ENCODE measurements around the gene ARHGEF11. TPM values are rescaled to one million over a fixed set of nuclear protein-coding genes. Genes with fewer than 3 reads are reported as not detected.

The ARHGEF11 gene
- total RNA-seq, 2 experiments from 2014 or later = 14.5 to 20.5 TPM

DNA sequence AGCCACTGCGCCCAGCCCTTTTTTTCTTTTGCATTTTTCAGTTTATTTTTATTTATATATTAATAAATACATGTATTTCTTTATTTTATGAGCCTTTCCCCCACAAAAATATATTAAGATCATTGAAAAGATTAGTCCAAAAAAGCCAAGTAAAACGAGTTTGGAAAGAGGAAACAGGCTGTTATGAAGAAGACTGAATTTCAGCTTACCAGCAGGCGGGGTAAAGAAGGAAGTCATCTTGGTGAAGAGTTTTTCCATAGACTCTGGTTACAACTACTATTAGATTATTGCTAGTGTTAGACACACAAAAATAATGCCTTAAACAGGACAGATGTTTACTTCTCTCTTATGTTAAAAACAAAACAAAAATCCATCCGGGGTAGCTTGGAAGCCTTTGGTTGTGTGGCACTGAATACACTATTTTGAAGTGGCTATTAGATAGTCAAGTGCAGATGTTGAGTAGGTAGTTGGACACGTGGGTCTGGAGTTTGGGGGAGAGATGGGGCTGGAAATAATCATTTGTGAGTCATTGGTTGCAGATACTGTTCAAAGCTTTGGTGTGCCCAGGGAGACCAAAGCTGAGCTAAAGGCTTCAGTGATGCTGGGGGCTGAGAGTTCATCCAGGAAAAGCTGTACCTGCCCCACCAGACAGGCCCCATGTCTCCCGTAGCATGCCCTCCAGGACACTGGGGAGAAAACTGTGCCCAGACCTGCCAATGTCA is 133.8 kb downstream of the ARHGEF11 start:
- Mint-ChIP-seq H3K9me3 (no peaks in the 10 kb centered on the region), H3K4me1 (peaks cover 1% of the 10 kb centered on the region), H3K4me3 (no peak overlapping the region), H3K27ac (no peak overlapping the region), H3K36me3 (no peaks in the 10 kb centered on the region), H3K27me3 (peaks cover 23% of the 10 kb centered on the region)
- POLR2A ChIA-PET = no interaction called here
- ATAC-seq (ENCODE audit: low read depth) (no peak), DNase-seq (no peak)

DNA sequence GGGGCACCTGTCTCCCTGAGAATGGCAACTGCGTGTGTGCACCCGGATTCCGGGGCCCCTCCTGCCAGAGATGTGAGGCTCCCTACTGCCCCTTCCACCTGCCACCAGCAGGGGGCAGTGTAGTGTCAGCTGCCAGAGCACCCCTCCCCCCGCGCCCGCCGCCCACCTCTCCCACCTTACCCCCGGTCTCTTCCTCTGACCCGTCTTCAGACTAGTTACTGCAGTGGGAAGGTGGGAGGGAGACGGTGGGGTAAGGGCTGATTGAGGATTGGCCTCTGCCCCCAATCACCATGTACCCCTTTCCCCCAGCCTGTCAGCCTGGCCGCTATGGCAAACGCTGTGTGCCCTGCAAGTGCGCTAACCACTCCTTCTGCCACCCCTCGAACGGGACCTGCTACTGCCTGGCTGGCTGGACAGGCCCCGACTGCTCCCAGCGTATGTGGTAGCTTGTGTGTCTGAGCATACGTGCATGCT is 135.2 kb downstream of the ARHGEF11 start:
- Mint-ChIP-seq H3K4me1 (peaks cover 1% of the 10 kb centered on the region), H3K27me3 (peaks cover 14% of the 10 kb centered on the region), H3K36me3 (no peaks in the 10 kb centered on the region), H3K27ac (no peak overlapping the region), H3K9me3 (no peaks in the 10 kb centered on the region), H3K4me3 (no peak overlapping the region)
- ATAC-seq (ENCODE audit: low read depth) = peak; percentile 48
- peak; percentile 77 for DNase-seq
- POLR2A ChIA-PET = interaction anchor here (0.5 to 1.6 kb wide), 2 partner anchors 13 to 88 kb away, joined by 3 to 5 read pairs; no protein-coding TSS in a partner anchor

DNA sequence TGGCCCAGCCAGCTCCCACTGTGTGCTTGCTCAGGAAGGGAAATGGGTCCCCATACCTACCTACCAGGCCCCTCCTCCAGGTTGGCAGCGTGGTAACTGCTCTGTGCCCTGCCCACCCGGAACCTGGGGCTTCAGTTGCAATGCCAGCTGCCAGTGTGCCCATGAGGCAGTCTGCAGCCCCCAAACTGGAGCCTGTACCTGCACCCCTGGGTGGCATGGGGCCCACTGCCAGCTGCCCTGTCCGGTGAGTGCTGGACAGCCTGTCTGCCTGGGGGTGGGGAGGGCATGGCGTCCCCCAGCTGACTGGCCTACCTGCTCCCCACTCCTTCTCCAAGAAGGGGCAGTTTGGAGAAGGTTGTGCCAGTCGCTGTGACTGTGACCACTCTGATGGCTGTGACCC is 135.9 kb downstream of the ARHGEF11 start:
- no peak overlapping the region for H3K4me3 Mint-ChIP-seq
- H3K9me3 Mint-ChIP-seq = no peaks in the 10 kb centered on the region
- DNase-seq (no peak), ATAC-seq (ENCODE audit: low read depth) (no peak)
- H3K36me3 Mint-ChIP-seq = no peaks in the 10 kb centered on the region
- peaks cover 1% of the 10 kb centered on the region for H3K4me1 Mint-ChIP-seq
- no peak overlapping the region for H3K27ac Mint-ChIP-seq
- POLR2A ChIA-PET = interaction anchor here (1.6 kb wide), 1 partner anchor 14 kb away, joined by 5 read pairs; no protein-coding TSS in a partner anchor
- H3K27me3 Mint-ChIP-seq = peaks cover 11% of the 10 kb centered on the region

DNA sequence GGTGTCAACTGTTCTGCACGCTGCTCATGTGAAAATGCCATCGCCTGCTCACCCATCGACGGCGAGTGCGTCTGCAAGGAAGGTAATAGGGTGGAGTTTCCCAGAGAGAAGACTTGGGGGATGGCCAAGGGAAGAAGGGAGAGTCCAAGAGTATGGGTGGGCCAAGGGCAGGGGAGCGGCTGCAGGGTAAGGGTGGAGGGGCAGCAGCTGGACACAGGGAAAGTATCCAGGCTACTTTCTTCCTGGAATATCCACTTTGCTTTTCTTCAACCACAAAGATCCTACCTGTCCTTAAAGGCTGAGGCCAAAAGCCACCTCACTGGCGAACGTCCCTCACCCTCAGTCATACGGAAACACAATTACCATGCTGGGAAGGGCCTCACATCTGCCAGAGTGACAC is 136.6 kb downstream of the ARHGEF11 start:
- H3K27me3 Mint-ChIP-seq = peaks cover 9% of the 10 kb centered on the region
- H3K27ac Mint-ChIP-seq = no peak overlapping the region
- no peaks in the 10 kb centered on the region for H3K36me3 Mint-ChIP-seq
- no peaks in the 10 kb centered on the region for H3K9me3 Mint-ChIP-seq
- ATAC-seq (ENCODE audit: low read depth) (no peak), DNase-seq (no peak)
- POLR2A ChIA-PET = no interaction called here
- H3K4me1 Mint-ChIP-seq = peaks cover 1% of the 10 kb centered on the region
- no peak overlapping the region for H3K4me3 Mint-ChIP-seq

DNA sequence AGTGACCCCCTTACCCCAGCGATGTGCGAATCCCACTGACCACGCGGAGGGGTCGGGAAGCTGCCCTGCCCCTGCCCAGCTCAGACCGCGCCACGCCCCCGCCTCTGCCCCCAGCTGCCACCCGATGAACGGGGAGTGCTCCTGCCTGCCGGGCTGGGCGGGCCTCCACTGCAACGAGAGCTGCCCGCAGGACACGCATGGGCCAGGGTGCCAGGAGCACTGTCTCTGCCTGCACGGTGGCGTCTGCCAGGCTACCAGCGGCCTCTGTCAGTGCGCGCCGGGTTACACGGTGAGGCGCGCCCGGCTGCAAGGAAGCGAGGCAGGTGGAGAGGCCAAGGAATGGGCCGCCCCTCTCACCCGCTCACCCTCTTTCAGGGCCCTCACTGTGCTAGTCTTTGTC is 137.0 kb downstream of the ARHGEF11 start:
- Mint-ChIP-seq H3K27me3 (peaks cover 9% of the 10 kb centered on the region), H3K9me3 (no peaks in the 10 kb centered on the region), H3K36me3 (no peaks in the 10 kb centered on the region), H3K4me3 (no peak overlapping the region), H3K27ac (no peak overlapping the region), H3K4me1 (peaks cover 1% of the 10 kb centered on the region)
- ATAC-seq (ENCODE audit: low read depth) = no peak
- POLR2A ChIA-PET = no interaction called here
- DNase-seq = no peak

DNA sequence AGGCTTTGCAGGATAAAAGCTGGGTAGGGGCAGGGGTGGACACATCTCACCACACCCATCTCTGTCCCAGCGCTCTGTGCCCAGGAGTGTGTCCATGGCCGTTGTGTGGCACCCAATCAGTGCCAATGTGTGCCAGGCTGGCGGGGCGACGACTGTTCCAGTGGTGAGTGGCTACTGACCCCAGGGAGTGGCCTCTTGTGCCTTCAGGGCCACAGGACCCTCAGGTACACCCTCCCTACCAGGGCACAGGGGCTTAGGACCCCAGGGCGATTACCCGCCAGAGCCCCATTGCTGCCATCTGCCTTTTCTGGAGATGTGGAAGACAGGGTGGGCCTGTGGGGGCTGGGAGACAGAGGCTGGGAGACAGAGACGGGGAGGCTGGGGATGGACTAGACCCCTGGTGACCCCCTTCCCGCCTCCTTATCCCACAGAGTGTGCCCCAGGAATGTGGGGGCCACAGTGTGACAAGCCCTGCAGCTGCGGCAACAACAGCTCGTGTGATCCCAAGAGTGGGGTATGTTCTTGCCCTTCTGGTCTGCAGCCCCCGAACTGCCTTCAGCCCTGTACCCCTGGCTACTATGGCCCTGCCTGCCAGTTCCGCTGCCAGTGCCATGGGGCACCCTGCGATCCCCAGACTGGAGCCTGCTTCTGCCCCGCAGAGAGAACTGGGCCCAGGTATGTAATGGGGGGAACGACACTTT is 139.2 kb downstream of the ARHGEF11 start:
- Mint-ChIP-seq H3K9me3 (no peaks in the 10 kb centered on the region), H3K27me3 (peaks cover 11% of the 10 kb centered on the region), H3K4me1 (peaks cover 3% of the 10 kb centered on the region), H3K36me3 (no peaks in the 10 kb centered on the region), H3K27ac (no peak overlapping the region), H3K4me3 (no peak overlapping the region)
- POLR2A ChIA-PET = no interaction called here
- DNase-seq (no peak), ATAC-seq (ENCODE audit: low read depth) (no peak)

DNA sequence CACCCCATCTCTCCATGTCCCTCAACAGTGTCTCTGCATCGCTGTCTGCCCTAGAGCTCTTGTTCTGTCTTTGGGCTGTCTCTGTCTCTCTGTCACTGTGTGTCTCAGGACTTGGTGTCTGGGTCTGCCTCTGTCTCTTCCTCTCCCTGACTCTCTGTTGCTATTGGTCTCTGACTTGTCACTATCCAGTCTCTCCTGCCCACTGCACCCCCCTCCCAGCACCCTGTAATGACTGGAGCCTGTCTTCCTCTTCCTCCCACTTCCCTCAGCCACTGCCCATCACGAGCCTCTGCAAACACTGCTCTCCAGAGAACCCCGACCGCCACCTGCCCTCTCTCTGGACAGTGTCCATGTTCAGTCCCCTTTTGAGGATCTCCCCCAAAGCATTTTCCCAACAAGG is 139.9 kb downstream of the ARHGEF11 start:
- POLR2A ChIA-PET = no interaction called here
- Mint-ChIP-seq H3K9me3 (no peaks in the 10 kb centered on the region), H3K4me3 (no peak overlapping the region), H3K4me1 (peaks cover 1% of the 10 kb centered on the region), H3K36me3 (no peaks in the 10 kb centered on the region), H3K27ac (no peak overlapping the region), H3K27me3 (peaks cover 7% of the 10 kb centered on the region)
- ATAC-seq (ENCODE audit: low read depth) = no peak
- DNase-seq = no peak

DNA sequence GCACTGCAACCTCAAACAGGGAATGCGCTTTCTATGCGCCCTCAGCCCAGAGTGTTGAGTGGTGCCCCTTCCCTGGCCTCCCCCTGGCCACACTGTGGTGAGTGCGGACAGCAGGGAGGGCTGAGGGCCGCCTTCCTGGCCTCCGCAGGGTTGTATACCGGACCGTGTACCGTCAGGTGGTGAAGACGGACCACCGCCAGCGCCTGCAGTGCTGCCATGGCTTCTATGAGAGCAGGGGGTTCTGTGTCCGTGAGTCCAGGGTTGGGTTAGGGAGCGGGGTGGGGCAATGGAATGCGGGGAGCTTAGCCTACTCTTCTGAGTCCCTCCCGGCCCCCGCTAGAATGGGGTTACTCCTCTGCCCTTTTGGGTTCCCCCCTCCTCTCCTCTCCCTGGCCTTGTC is 140.4 kb downstream of the ARHGEF11 start:
- Mint-ChIP-seq H3K4me3 (no peak overlapping the region), H3K4me1 (peaks cover 1% of the 10 kb centered on the region), H3K27me3 (peaks cover 4% of the 10 kb centered on the region), H3K9me3 (no peaks in the 10 kb centered on the region), H3K36me3 (no peaks in the 10 kb centered on the region), H3K27ac (no peak overlapping the region)
- POLR2A ChIA-PET = no interaction called here
- ATAC-seq (ENCODE audit: low read depth) (no peak), DNase-seq (no peak)

DNA sequence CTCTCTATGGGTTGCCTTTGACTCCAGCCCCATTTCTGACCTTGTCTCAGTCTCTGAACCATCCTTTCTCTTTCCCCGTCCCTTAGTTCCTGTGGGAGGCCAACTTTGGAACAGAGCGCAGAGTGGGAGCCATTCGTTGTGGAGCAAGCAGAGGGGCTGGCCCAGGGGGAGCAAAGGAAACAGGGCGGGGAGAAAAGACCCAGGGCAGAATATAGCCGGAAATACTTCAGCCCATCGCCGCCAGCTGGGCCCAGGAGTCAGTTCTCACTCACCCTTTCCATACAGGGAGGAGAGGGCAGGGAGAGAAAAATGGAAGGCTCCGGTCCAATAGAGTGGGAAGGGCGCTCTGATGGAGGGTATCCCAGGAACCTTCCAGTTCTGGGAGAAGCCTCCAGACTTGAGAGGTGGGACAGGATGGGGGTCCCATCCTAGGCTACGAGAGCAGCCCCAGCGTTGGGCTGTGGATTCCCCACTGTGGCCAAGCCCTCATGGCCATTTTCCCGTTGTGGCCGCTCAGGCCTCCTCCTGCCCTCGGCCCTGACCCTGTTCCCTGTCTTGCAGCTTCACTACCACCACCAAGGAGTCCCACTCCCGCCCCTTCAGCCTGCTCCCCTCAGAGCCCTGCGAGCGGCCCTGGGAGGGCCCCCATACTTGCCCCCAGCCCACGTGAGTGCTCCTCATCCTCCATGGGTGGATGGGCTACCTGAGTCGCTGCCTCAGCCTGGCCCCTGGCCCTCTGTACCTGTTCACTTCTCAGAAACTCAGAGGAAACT is 141.2 kb downstream of the ARHGEF11 start:
- POLR2A ChIA-PET = no interaction called here

DNA sequence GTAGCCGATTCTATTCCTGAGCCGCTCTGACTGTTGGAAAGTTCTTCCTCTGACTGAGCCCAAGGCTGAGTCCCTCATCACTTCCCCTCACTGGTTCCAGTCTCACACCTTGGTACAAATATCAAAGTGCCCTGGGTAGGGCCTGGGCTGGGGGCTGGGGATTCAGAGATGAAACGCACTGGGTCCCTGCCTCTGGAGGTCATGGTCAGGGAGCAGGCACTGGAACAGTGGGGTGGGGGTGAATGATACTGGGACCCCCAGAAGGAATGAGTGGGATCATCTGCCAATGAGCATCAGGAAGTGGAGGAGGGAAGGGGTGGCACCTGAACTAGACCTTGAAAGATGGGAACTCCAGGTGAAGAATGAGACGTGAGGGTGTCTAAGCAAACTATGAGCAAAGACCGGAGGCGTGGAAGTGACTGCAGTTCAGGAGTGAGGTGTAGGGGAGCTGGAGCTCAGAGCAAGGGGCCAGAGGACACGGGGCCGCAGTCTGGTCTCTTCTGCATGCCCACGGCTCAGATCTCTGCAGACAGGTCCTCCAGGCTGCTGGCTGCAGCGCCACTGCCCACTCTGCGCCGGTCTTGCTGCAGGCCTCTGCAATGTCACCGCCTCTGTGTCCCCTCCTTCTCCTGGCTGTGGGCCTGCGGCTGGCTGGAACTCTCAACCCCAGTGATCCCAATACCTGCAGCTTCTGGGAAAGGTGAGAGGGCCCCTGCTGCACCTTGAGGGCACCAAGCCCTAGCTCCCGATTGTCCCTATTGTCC is 142.0 kb downstream of the ARHGEF11 start:
- Mint-ChIP-seq H3K9me3 (no peaks in the 10 kb centered on the region), H3K27ac (no peak overlapping the region), H3K4me1 (peaks cover 4% of the 10 kb centered on the region), H3K36me3 (peaks cover 1% of the 10 kb centered on the region), H3K27me3 (peaks cover 10% of the 10 kb centered on the region), H3K4me3 (no peak overlapping the region)
- no peak for DNase-seq
- POLR2A ChIA-PET = no interaction called here
- ATAC-seq (ENCODE audit: low read depth) = no peak

More for the DNA sequence above, 141.2 kb downstream of the ARHGEF11 start:
- no peak overlapping the region for H3K4me3 Mint-ChIP-seq
- ATAC-seq (ENCODE audit: low read depth) (no peak), DNase-seq (no peak)
- H3K27me3 Mint-ChIP-seq = peaks cover 7% of the 10 kb centered on the region
- no peak overlapping the region for H3K27ac Mint-ChIP-seq
- no peaks in the 10 kb centered on the region for H3K36me3 Mint-ChIP-seq
- no peaks in the 10 kb centered on the region for H3K9me3 Mint-ChIP-seq
- H3K4me1 Mint-ChIP-seq = peaks cover 1% of the 10 kb centered on the region

DNA sequence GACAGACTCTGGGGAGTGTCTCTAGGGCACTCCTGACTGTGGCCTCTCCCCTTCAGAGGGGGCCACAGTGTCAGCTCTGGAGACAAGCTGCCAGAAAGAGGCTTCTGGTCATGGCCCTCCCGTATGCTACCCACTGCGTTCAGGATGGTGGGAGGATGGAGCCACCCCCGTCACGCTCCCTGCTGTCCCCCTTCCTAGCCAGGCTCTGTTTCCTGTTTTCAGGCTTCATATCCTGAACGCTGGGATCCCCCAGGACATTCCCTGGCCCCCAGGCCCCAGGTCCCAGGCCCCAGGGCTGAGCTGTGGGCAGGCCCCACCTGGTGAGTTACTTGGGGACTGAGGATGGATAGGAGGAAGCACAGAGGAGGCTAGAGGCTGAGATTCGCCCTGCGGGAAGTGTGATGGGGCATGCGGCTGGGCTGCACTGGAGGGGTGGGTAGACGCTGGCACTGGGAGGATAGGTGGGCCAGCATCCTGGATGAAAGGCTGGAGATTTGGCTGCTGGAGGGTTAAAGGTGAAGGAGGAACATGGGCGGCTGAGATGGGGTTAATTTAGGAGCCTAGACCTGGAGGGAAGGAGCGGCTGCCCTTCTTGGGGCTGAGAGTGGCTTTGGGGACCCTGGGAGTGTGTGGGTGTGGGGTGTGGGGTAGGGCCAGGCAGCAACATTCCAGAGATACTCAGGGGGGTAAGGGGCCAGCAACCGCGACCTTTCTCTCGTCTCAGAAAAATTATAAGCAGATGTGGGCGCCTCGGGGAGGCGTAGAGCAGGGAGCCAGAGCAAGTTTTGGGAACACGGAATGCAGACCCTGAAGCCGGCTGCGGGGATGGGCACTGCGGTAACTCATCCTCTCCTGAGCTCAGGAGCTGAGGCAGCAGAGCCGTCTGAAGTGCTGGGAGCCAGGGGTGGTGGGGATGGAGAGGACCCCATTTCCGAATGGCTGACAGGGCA is 143.3 kb downstream of the ARHGEF11 start:
- H3K4me3 Mint-ChIP-seq = no peak overlapping the region
- ATAC-seq (ENCODE audit: low read depth) = no peak
- POLR2A ChIA-PET = interaction anchor here (0.9 kb wide), 1 partner anchor 15 kb away, joined by 3 read pairs; no protein-coding TSS in a partner anchor
- H3K4me1 Mint-ChIP-seq = peaks cover 10% of the 10 kb centered on the region
- DNase-seq = no peak
- no peaks in the 10 kb centered on the region for H3K9me3 Mint-ChIP-seq
- H3K36me3 Mint-ChIP-seq = peaks cover 1% of the 10 kb centered on the region
- H3K27me3 Mint-ChIP-seq = peaks cover 10% of the 10 kb centered on the region
- peak overlapping the region; percentile 72 for H3K27ac Mint-ChIP-seq

DNA sequence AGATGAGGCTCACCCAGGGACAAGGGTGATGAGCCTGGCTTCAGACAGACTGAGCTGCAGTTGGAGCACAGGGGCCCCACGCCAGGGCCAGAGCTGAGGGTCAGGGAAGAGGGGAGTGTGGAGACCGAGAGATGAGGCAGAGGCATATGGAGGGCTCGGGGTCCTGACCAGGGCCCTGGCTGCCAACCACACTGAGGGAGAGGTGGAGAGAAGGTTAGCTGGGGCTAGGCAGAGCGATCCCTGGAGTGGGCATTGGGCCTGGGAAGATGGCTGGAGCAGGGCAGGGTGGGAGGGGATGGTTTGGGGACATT is 144.0 kb downstream of the ARHGEF11 start:
- POLR2A ChIA-PET = interaction anchor here (0.9 kb wide), 1 partner anchor 14 kb away, joined by 3 read pairs; no protein-coding TSS in a partner anchor
- Mint-ChIP-seq H3K27ac (no peak overlapping the region), H3K9me3 (no peaks in the 10 kb centered on the region), H3K4me1 (peaks cover 10% of the 10 kb centered on the region), H3K36me3 (peaks cover 1% of the 10 kb centered on the region), H3K27me3 (peaks cover 14% of the 10 kb centered on the region), H3K4me3 (no peak overlapping the region)
- DNase-seq (no peak), ATAC-seq (ENCODE audit: low read depth) (no peak)
